Epithelial cell of umbilical artery (primary cell): ENCODE measurements around the gene NXPE1. TPM values are rescaled to one million over a fixed set of nuclear protein-coding genes. Genes with fewer than 3 reads are reported as not detected.

Experiments
- total RNA-seq: library from RNA; depleted of rRNA; stranded (reverse); fragments of >200 nt; gene quantifications from 2 replicates; pipeline ENCODE4 v1.2.3, GENCODE V29; 2014

The NXPE1 gene
- not detected in 2 replicates for total RNA-seq

GRCh38 chr11:114559425-114560310 is at the start of gene NXPE1:
Gene NXPE1 (minus strand): TSS chr11:114559881. CDS start chr11:114551201, 8,680 bp downstream.

GRCh38 chr11:114595571-114595970 is 35.9 kb upstream of the NXPE1 start, which contains the start of gene NXPE4:
Gene NXPE4 (minus strand): TSS chr11:114595786. CDS start chr11:114594759, 1,027 bp downstream.

Other genes with a start within 250 kb of the NXPE1 start
- gene C11orf71, start 159.4 kb downstream of the NXPE1 start, total RNA-seq: 4.9 and 6.4 TPM in 2 replicates
- 32.8 and 57.0 TPM in 2 replicates for gene RBM7, start 159.2 kb downstream of the NXPE1 start, total RNA-seq
- 240 and 260 TPM in 2 replicates for gene REXO2, start 120.4 kb downstream of the NXPE1 start, total RNA-seq
- not detected in 2 replicates for gene NXPE4, start 35.9 kb upstream of the NXPE1 start, total RNA-seq
- 0.15 TPM in 1 of 2 replicates, not detected in the other for gene NXPE2, start 118.6 kb upstream of the NXPE1 start, total RNA-seq